SU-DHL-6 (cell line): ENCODE results near the gene DAPL1.

ENCODE experiments used
- H2AFZ ChIP-seq: fragments of 200-600 bp; sonication (generic); 2 replicates; pipeline ENCODE4 v1.6.1; 2014; ENCODE audit warnings: low read depth, mild to moderate bottlenecking, moderate library complexity, mixed read lengths, antibody characterized with exemption, low read length; ENCODE audit not compliant: severe bottlenecking
- H3F3A ChIP-seq: fragments of 200-600 bp; shearing (Covaris generic); 2 replicates; pipeline ENCODE4 v1.6.0; 2016; ENCODE audit warnings: antibody characterized with exemption, mild to moderate bottlenecking; ENCODE audit not compliant: insufficient read depth
- H3K27ac ChIP-seq: fragments of 200-600 bp; sonication (generic); 2 replicates; pipeline ENCODE4 v1.5.1; 2016; ENCODE audit warnings: low read depth, mild to moderate bottlenecking, low read length, moderate library complexity, mixed read lengths
- H3K27me3 ChIP-seq: fragments of 200-600 bp; sonication (generic), shearing (Covaris generic); 2 replicates; pipeline ENCODE4 v1.6.0; 2014; ENCODE audit warnings: mild to moderate bottlenecking, low read length
- H3K36me3 ChIP-seq: fragments of 200-600 bp; sonication (generic); 2 replicates; pipeline ENCODE4 v1.6.1; 2014; ENCODE audit warnings: mild to moderate bottlenecking, low read length, mixed read lengths
- H3K4me2 ChIP-seq: fragments of 300-600, 200-600 bp; shearing (Covaris generic), sonication (generic); 2 replicates; pipeline ENCODE4 v1.6.0; 2014; ENCODE audit warnings: low read length, low read depth, mild to moderate bottlenecking; ENCODE audit not compliant: poor library complexity, severe bottlenecking
- H3K4me3 ChIP-seq: fragments of 200-600 bp; sonication (generic); 2 replicates; pipeline ENCODE4 v1.5.1; 2014; ENCODE audit warnings: antibody characterized with exemption, low read length, mild to moderate bottlenecking, mixed read lengths; ENCODE audit not compliant: insufficient read depth, poor library complexity, severe bottlenecking
- H3K79me2 ChIP-seq: fragments of 200-600 bp; sonication (generic); 2 replicates; pipeline ENCODE4 v1.6.1; 2014; ENCODE audit warnings: mild to moderate bottlenecking, low read length, moderate library complexity; ENCODE audit not compliant: insufficient read depth
- H3K9ac ChIP-seq: fragments of 200-600 bp; sonication (generic); 2 replicates; pipeline ENCODE4 v1.7.0; 2014; ENCODE audit warnings: mild to moderate bottlenecking, low read length
- H3K9me2 ChIP-seq: fragments of 200-600 bp; sonication (generic); replicated peaks from 2 replicates; pipeline ENCODE4 v1.6.1; 2014; ENCODE audit warnings: low read length; ENCODE audit not compliant: insufficient read depth
- H3K9me3 ChIP-seq: fragments of 200-600 bp; sonication (generic); 2 replicates; pipeline ENCODE4 v1.6.1; 2014; ENCODE audit warnings: low read length, mixed read lengths; ENCODE audit not compliant: insufficient read depth
- H4K20me1 ChIP-seq: fragments of 200-600 bp; sonication (generic); 2 replicates; pipeline ENCODE4 v1.6.1; 2014; ENCODE audit warnings: low read depth, mild to moderate bottlenecking, antibody characterized with exemption, low read length, moderate library complexity, mixed read lengths
- EZH2phosphoT487 ChIP-seq: fragments of 200-600 bp; sonication (generic), shearing (Covaris generic); conservative IDR thresholded peaks from 2 replicates; pipeline ENCODE4 v1.6.1; 2018; ENCODE audit warnings: mild to moderate bottlenecking, antibody characterized with exemption, low read length, moderate library complexity, mixed read lengths
- TF ChIP-seq, protein P1 (sequence below): fragments of 200-600 bp; sonication (generic); IDR thresholded peaks from one replicate; pipeline ENCODE4 v1.5.1; 2017; ENCODE audit warnings: antibody characterized with exemption, mild to moderate bottlenecking, low read length, moderate library complexity; ENCODE audit not compliant: insufficient read depth, poor library complexity, severe bottlenecking

DAPL1 gene

DNA sequence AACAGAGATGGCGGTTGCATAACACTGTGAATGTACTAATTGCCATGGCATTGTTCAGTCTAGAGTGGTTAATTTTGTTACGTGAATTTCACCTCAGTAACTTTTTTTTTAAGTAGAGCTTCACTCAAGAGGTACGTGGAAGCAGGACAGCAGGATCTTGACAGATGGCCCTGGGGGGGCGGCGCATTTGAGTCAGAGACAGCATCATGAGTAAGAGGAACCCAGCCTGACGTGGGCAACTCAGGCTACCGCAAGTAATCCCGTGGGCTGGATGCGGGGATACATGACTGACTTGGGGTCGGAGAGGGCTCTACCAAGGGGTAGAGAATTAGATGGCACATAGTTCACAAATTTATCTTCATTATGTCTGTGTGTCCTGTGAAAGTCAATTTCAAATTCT is 38.1 kb upstream of the DAPL1 start:
- Histone ChIP-seq H3K9ac (no peak overlapping the region), H3K79me2 (no peaks in the 10 kb centered on the region), H3K27ac (no peak overlapping the region), H3K36me3 (no peaks in the 10 kb centered on the region), H3K4me2 (no peak overlapping the region), H3K4me3 (no peak overlapping the region), H3K9me2 (no peaks in the 10 kb centered on the region), H3K27me3 (no peaks in the 10 kb centered on the region), H3F3A (no peaks in the 10 kb centered on the region), H3K9me3 (no peaks in the 10 kb centered on the region), H4K20me1 (no peaks in the 10 kb centered on the region), H2AFZ (no peak overlapping the region)
- TF ChIP-seq, protein P1, sequence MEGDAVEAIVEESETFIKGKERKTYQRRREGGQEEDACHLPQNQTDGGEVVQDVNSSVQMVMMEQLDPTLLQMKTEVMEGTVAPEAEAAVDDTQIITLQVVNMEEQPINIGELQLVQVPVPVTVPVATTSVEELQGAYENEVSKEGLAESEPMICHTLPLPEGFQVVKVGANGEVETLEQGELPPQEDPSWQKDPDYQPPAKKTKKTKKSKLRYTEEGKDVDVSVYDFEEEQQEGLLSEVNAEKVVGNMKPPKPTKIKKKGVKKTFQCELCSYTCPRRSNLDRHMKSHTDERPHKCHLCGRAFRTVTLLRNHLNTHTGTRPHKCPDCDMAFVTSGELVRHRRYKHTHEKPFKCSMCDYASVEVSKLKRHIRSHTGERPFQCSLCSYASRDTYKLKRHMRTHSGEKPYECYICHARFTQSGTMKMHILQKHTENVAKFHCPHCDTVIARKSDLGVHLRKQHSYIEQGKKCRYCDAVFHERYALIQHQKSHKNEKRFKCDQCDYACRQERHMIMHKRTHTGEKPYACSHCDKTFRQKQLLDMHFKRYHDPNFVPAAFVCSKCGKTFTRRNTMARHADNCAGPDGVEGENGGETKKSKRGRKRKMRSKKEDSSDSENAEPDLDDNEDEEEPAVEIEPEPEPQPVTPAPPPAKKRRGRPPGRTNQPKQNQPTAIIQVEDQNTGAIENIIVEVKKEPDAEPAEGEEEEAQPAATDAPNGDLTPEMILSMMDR = no peak
- TF ChIP-seq EZH2phosphoT487 = no peak

GRCh38 chr2:158760887-158761286 is 34.2 kb upstream of the DAPL1 start:
- H3K27me3 ChIP-seq = no peaks in the 10 kb centered on the region
- H2AFZ ChIP-seq = no peak overlapping the region
- TF ChIP-seq, protein P1 = no peak
- no peak for TF ChIP-seq EZH2phosphoT487
- no peaks in the 10 kb centered on the region for H3K9me3 ChIP-seq
- H3K4me3 ChIP-seq = no peak overlapping the region
- H3K79me2 ChIP-seq = no peaks in the 10 kb centered on the region
- H3K4me2 ChIP-seq = no peak overlapping the region
- H3K27ac ChIP-seq = no peak overlapping the region
- H4K20me1 ChIP-seq = no peaks in the 10 kb centered on the region
- H3K9ac ChIP-seq = no peak overlapping the region
- no peaks in the 10 kb centered on the region for H3F3A ChIP-seq
- H3K9me2 ChIP-seq = no peaks in the 10 kb centered on the region
- H3K36me3 ChIP-seq = no peaks in the 10 kb centered on the region

DNA sequence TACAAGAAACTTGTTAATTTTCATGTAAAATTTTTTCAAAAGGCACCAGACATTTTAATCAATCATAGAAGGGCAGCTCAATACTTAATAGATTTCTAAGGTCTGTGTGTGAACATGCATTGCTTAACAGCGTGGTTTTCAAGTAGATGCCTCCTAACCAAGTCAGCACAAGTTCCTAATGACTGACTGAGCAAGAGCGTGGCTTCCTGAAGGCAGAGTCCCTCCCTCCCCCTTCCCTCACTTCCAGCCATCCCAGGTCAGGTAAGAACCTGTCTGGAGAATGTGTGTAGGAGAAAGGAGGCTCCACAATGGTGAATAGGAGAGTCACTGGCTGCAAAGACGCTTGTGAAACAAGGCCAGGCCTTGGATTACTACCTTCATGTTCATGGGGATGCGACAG is 33.5 kb upstream of the DAPL1 start:
- H3K9me3 ChIP-seq = no peaks in the 10 kb centered on the region
- no peaks in the 10 kb centered on the region for H3K27me3 ChIP-seq
- no peak overlapping the region for H3K4me3 ChIP-seq

More for the DNA sequence above, 33.5 kb upstream of the DAPL1 start:
- Histone ChIP-seq H3K9ac (no peak overlapping the region), H2AFZ (no peak overlapping the region), H3K9me2 (no peaks in the 10 kb centered on the region), H3K4me2 (no peak overlapping the region), H3K79me2 (no peaks in the 10 kb centered on the region), H3K36me3 (no peaks in the 10 kb centered on the region), H3F3A (no peaks in the 10 kb centered on the region), H3K27ac (no peak overlapping the region), H4K20me1 (no peaks in the 10 kb centered on the region)
- TF ChIP-seq, protein P1 = no peak
- TF ChIP-seq EZH2phosphoT487 = no peak
